Caco-2 (cell line): Measurements from ENCODE around the gene PALD1. TPM values are rescaled to one million over a fixed set of nuclear protein-coding genes. Genes with fewer than 3 reads are reported as not detected.

Experiments
- BruUV-seq: library from RNA; stranded (reverse); fragments of 400-500 nt; replicated peaks from 2 replicates; lab custom pipeline; 2021; lab: Mats Ljungman, UMichigan
- CTCF ChIA-PET: fragments of 300-600 bp; sonication (Branson Sonifier 250); formaldehyde crosslinking; loops from one replicate; lab custom pipeline; 2022; ENCODE audit warnings: antibody characterized with exemption; lab: Charles Lee
- POLR2A ChIA-PET: fragments of 300-600 bp; sonication (Branson Sonifier 250); formaldehyde crosslinking; loops from one replicate; lab custom pipeline; 2022; ENCODE audit warnings: antibody characterized with exemption; lab: Charles Lee
- DNase-seq, 2 experiments: peaks; one replicate each; pipeline versions ENCODE4 v3.0.0 to v3.0.0-alpha.2; 2020 to 2022
- H3K27me3 ChIP-seq: replicated peaks from 2 replicates; pipeline ENCODE4 v1.6.0; 2011; ENCODE audit warnings: low read length; ENCODE audit not compliant: control insufficient read depth, insufficient read depth
- H3K36me3 ChIP-seq: 2 replicates; pipeline ENCODE4 v1.5.1; 2011; ENCODE audit warnings: low read length; ENCODE audit not compliant: control insufficient read depth, insufficient read depth
- H3K4me1 ChIP-seq: fragments of 250-450 bp; sonication (Bioruptor Pico); 2 replicates; pipeline ENCODE4 v1.5.1; 2020; ENCODE audit warnings: mild to moderate bottlenecking
- H3K4me3 ChIP-seq: 2 replicates; pipeline ENCODE4 v1.5.1; 2011; ENCODE audit warnings: low read depth, mild to moderate bottlenecking, control low read depth, low read length
- H3K9me3 ChIP-seq: fragments of 250-450 bp; sonication (Bioruptor Pico); 2 replicates; pipeline ENCODE4 v1.5.1; 2020; ENCODE audit warnings: mild to moderate bottlenecking, moderate library complexity
- H3K27ac Mint-ChIP-seq: one replicate; pipeline ENCODE4 v1.8.0; 2022; ENCODE audit warnings: mixed read lengths; ENCODE audit not compliant: unreplicated experiment
- H3K27me3 Mint-ChIP-seq: one replicate; pipeline ENCODE4 v1.8.0; 2022; ENCODE audit warnings: mixed read lengths; ENCODE audit not compliant: insufficient read depth, unreplicated experiment
- H3K36me3 Mint-ChIP-seq: one replicate; pipeline ENCODE4 v1.8.0; 2022; ENCODE audit warnings: mild to moderate bottlenecking, mixed read lengths; ENCODE audit not compliant: insufficient read depth, unreplicated experiment
- H3K4me1 Mint-ChIP-seq: one replicate; pipeline ENCODE4 v1.8.0; 2022; ENCODE audit warnings: low read depth, mixed read lengths; ENCODE audit not compliant: unreplicated experiment
- H3K4me3 Mint-ChIP-seq: one replicate; pipeline ENCODE4 v1.8.0; 2022; ENCODE audit warnings: mild to moderate bottlenecking, moderate library complexity, mixed read lengths; ENCODE audit not compliant: unreplicated experiment
- H3K9me3 Mint-ChIP-seq: one replicate; pipeline ENCODE4 v1.8.0; 2022; ENCODE audit warnings: mixed read lengths; ENCODE audit not compliant: unreplicated experiment
- intact Hi-C: fragments of 100-400 bp; cut with micrococcal nuclease; formaldehyde crosslinking; loops from one replicate; pipeline ENCODE4 v1.10.0; 2022; ENCODE audit not compliant: unreplicated experiment
- total RNA-seq: library from RNA; stranded (reverse); gene quantifications from 2 replicates; pipeline ENCODE4 v1.2.3, GENCODE V29; 2022
- TF ChIP-seq, protein P1 (sequence below), 2 experiments: fragments of 200-600 bp in 1 of 2; IDR thresholded peaks; 1 replicate in 1 of 2; 2 replicates in 1 of 2; pipeline versions ENCODE4 v1.5.1 to v1.8.0; 2011 to 2022; ENCODE audit warnings: antibody characterized with exemption in 1 of 2, control low read depth in 1 of 2, inconsistent platforms in 1 of 2, low read depth in 1 of 2, low read length in 1 of 2, mild to moderate bottlenecking in 1 of 2, moderate library complexity in 1 of 2; ENCODE audit not compliant: insufficient read depth in 1 of 2, severe bottlenecking in 1 of 2, unreplicated experiment in 1 of 2

PALD1 gene
- total RNA-seq, 1 experiment from 2014 or later, result 10.3 TPM

- ChIA-PET POLR2A (no interaction called here), CTCF (no interaction called here)
- intact Hi-C loops, result no loop called here
- Histone ChIP-seq H3K4me1 (no peaks in the 10 kb centered on the region; the same call in 1 of the 2 replicates), H3K9me3 (no peaks in the 10 kb centered on the region; the same call in 1 of the 2 replicates), H3K27me3 (no peaks in the 10 kb centered on the region), H3K4me3 (no peak overlapping the region), H3K36me3 (no peaks in the 10 kb centered on the region)
- no peak overlapping the region for H3K4me3 Mint-ChIP-seq
- H3K4me1 Mint-ChIP-seq, result peaks cover 6% of the 10 kb centered on the region
- no peaks in the 10 kb centered on the region for H3K9me3 Mint-ChIP-seq
- H3K36me3 Mint-ChIP-seq, result no peaks in the 10 kb centered on the region
- no TSS peak for BruUV-seq
- peaks cover 14% of the 10 kb centered on the region for H3K27me3 Mint-ChIP-seq
- TF ChIP-seq, protein P1, sequence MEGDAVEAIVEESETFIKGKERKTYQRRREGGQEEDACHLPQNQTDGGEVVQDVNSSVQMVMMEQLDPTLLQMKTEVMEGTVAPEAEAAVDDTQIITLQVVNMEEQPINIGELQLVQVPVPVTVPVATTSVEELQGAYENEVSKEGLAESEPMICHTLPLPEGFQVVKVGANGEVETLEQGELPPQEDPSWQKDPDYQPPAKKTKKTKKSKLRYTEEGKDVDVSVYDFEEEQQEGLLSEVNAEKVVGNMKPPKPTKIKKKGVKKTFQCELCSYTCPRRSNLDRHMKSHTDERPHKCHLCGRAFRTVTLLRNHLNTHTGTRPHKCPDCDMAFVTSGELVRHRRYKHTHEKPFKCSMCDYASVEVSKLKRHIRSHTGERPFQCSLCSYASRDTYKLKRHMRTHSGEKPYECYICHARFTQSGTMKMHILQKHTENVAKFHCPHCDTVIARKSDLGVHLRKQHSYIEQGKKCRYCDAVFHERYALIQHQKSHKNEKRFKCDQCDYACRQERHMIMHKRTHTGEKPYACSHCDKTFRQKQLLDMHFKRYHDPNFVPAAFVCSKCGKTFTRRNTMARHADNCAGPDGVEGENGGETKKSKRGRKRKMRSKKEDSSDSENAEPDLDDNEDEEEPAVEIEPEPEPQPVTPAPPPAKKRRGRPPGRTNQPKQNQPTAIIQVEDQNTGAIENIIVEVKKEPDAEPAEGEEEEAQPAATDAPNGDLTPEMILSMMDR (IDR thresholded peaks at IDR 0.05; ENCODE audit: insufficient read depth in 1 of 2, low read depth in 1 of 2, low read length in 1 of 2, severe bottlenecking in 1 of 2, unreplicated experiment in 1 of 2), result no peak
- H3K27ac Mint-ChIP-seq, result no peak overlapping the region
- peak; percentile 41 to 50 for DNase-seq
Measured at GRCh38 chr10:70584909-70585544, 106.5 kb downstream of the PALD1 start.

- H3K36me3 ChIP-seq, result no peaks in the 10 kb centered on the region
- H3K27ac Mint-ChIP-seq, result no peak overlapping the region
- no peaks in the 10 kb centered on the region for H3K9me3 Mint-ChIP-seq
- no peaks in the 10 kb centered on the region for H3K9me3 ChIP-seq
- H3K4me3 Mint-ChIP-seq, result no peak overlapping the region
- no peaks in the 10 kb centered on the region; the same call in 1 of the 2 replicates for H3K4me1 ChIP-seq
- H3K4me3 ChIP-seq, result no peak overlapping the region
- CTCF ChIA-PET, result no interaction called here
- H3K27me3 ChIP-seq, result no peaks in the 10 kb centered on the region
- no peaks in the 10 kb centered on the region for H3K36me3 Mint-ChIP-seq
- H3K27me3 Mint-ChIP-seq, result peaks cover 14% of the 10 kb centered on the region
- H3K4me1 Mint-ChIP-seq, result peaks cover 6% of the 10 kb centered on the region
- BruUV-seq, result no TSS peak
- TF ChIP-seq, protein P1 (IDR thresholded peaks at IDR 0.05; ENCODE audit: insufficient read depth in 1 of 2, low read depth in 1 of 2, low read length in 1 of 2, severe bottlenecking in 1 of 2, unreplicated experiment in 1 of 2), result no peak
- DNase-seq, result peak in 1 of 2 experiments; percentile 16
- intact Hi-C loops, result no loop called here
- POLR2A ChIA-PET, result no interaction called here
Measured at GRCh38 chr10:70585578-70586169, 107.1 kb downstream of the PALD1 start.

GRCh38 chr10:70586348-70586930, 107.9 kb downstream of the PALD1 start:
- ChIA-PET CTCF (no interaction called here), POLR2A (no interaction called here)
- no peaks in the 10 kb centered on the region for H3K9me3 Mint-ChIP-seq
- H3K36me3 Mint-ChIP-seq, result no peaks in the 10 kb centered on the region
- H3K4me3 ChIP-seq, result no peak overlapping the region
- TF ChIP-seq, protein P1 (IDR thresholded peaks at IDR 0.05; ENCODE audit: insufficient read depth in 1 of 2, low read depth in 1 of 2, low read length in 1 of 2, severe bottlenecking in 1 of 2, unreplicated experiment in 1 of 2), result no peak
- intact Hi-C loops, result no loop called here
- no peaks in the 10 kb centered on the region; the same call in 1 of the 2 replicates for H3K4me1 ChIP-seq
- H3K4me3 Mint-ChIP-seq, result no peak overlapping the region
- peak in 1 of 2 experiments; percentile 26 for DNase-seq
- BruUV-seq, result no TSS peak
- H3K27ac Mint-ChIP-seq, result no peak overlapping the region
- H3K36me3 ChIP-seq, result no peaks in the 10 kb centered on the region
- peaks cover 14% of the 10 kb centered on the region for H3K27me3 Mint-ChIP-seq
- no peaks in the 10 kb centered on the region for H3K27me3 ChIP-seq
- no peaks in the 10 kb centered on the region for H3K9me3 ChIP-seq
- H3K4me1 Mint-ChIP-seq, result peaks cover 6% of the 10 kb centered on the region
